HG03354 (cell line): Measurements from ENCODE around the gene PARP15.
"Not testable (repeated sequence)": the region's sequence is repeated elsewhere in the genome, so short reads cannot be mapped to it uniquely, and the experiment has no call there.

ENCODE experiments used
- ATAC-seq: cut with Tn5 transposase; IDR thresholded peaks from one replicate; pipeline ENCODE4 v1.9.1; 2021; ENCODE audit warnings: mild to moderate bottlenecking; ENCODE audit not compliant: unreplicated experiment, poor library complexity, severe bottlenecking

Gene PARP15

GRCh38 chr3:122658336-122658735, 80.9 kb downstream of the PARP15 start:
- ATAC-seq: not testable (repeated sequence)

GRCh38 chr3:122660297-122660974, 83.0 kb downstream of the PARP15 start:
- no peak for ATAC-seq

- ATAC-seq: no peak
Measured at GRCh38 chr3:122661633-122662032, 84.2 kb downstream of the PARP15 start.

- no peak for ATAC-seq
Measured at GRCh38 chr3:122662505-122662904, 85.1 kb downstream of the PARP15 start.

- no peak for ATAC-seq
Measured at GRCh38 chr3:122665226-122665786, 87.9 kb downstream of the PARP15 start.

GRCh38 chr3:122665881-122666280, 88.4 kb downstream of the PARP15 start:
- ATAC-seq: no peak

GRCh38 chr3:122668930-122669730, 91.7 kb downstream of the PARP15 start:
- peak; percentile 86 for ATAC-seq

- ATAC-seq: no peak
Measured at GRCh38 chr3:122671553-122671952, 94.1 kb downstream of the PARP15 start.

GRCh38 chr3:122674339-122674738, 96.9 kb downstream of the PARP15 start:
- ATAC-seq: no peak

- ATAC-seq: no peak
Measured at GRCh38 chr3:122676759-122677158, 99.3 kb downstream of the PARP15 start.

GRCh38 chr3:122677216-122677615, 99.8 kb downstream of the PARP15 start:
- no peak for ATAC-seq

- no peak for ATAC-seq
Measured at GRCh38 chr3:122678506-122678905, 101.1 kb downstream of the PARP15 start.

- peak; percentile 52 for ATAC-seq
Measured at GRCh38 chr3:122679085-122679881, 101.8 kb downstream of the PARP15 start.

GRCh38 chr3:122679882-122680474, 102.5 kb downstream of the PARP15 start:
- peak; percentile 5 for ATAC-seq

- peak; percentile 53 for ATAC-seq
Measured at GRCh38 chr3:122680475-122681283, 103.2 kb downstream of the PARP15 start, which contains the start of gene PARP14. Gene PARP14, plus strand, starts transcription at chr3:122680839. Its CDS starts 45 bp downstream, at chr3:122680884.

- ATAC-seq: no peak
Measured at GRCh38 chr3:122681284-122681973, 104.0 kb downstream of the PARP15 start.

- no peak for ATAC-seq
Measured at GRCh38 chr3:122681974-122682409, 104.5 kb downstream of the PARP15 start.

GRCh38 chr3:122682778-122683411, 105.4 kb downstream of the PARP15 start:
- not testable (repeated sequence) for ATAC-seq
